Stimulated activated CD4-positive, alpha-beta T cell treated with anti-CD3 and anti-CD28 coated beads, Interleukin-15, amount 100 ng/mL, for 48 hours (primary cell): ENCODE data around the gene PXK.

ENCODE experiments used
- DNase-seq, 2 donors: peaks; one replicate each; pipeline ENCODE4 v3.0.0-alpha.2; 2020; ENCODE audit warnings: low read depth in 2 of 2

The PXK gene

GRCh38 chr3:58347984-58348383 is 15.3 kb downstream of the PXK start:
- no peak for DNase-seq

GRCh38 chr3:58349792-58350626 is 17.3 kb downstream of the PXK start:
- no peak for DNase-seq

GRCh38 chr3:58350627-58351013 is 17.9 kb downstream of the PXK start:
- no peak for DNase-seq

GRCh38 chr3:58351920-58352319 is 19.2 kb downstream of the PXK start:
- no peak for DNase-seq

- no peak for DNase-seq
Observed at GRCh38 chr3:58352626-58353025, 19.9 kb downstream of the PXK start.

GRCh38 chr3:58353722-58354553 is 21.2 kb downstream of the PXK start:
- DNase-seq: no peak

- DNase-seq: no peak
Observed at GRCh38 chr3:58355179-58355578, 22.5 kb downstream of the PXK start.

- no peak for DNase-seq
Observed at GRCh38 chr3:58356054-58356453, 23.4 kb downstream of the PXK start.

- DNase-seq: no peak
Observed at GRCh38 chr3:58357402-58357801, 24.7 kb downstream of the PXK start.

GRCh38 chr3:58358092-58358491 is 25.4 kb downstream of the PXK start:
- DNase-seq: no peak

GRCh38 chr3:58358808-58359207 is 26.1 kb downstream of the PXK start:
- DNase-seq: no peak

- DNase-seq: no peak
Observed at GRCh38 chr3:58359621-58360020, 26.9 kb downstream of the PXK start.

- no peak for DNase-seq
Observed at GRCh38 chr3:58361866-58362265, 29.2 kb downstream of the PXK start.

- no peak for DNase-seq
Observed at GRCh38 chr3:58366699-58367098, 34.0 kb downstream of the PXK start.

GRCh38 chr3:58369038-58369437 is 36.3 kb downstream of the PXK start:
- DNase-seq: no peak

GRCh38 chr3:58369876-58370275 is 37.2 kb downstream of the PXK start:
- DNase-seq: no peak

GRCh38 chr3:58370407-58370806 is 37.7 kb downstream of the PXK start:
- no peak for DNase-seq

- no peak for DNase-seq
Observed at GRCh38 chr3:58371754-58372153, 39.1 kb downstream of the PXK start.

GRCh38 chr3:58375254-58375653 is 42.6 kb downstream of the PXK start:
- DNase-seq: no peak

- DNase-seq: no peak
Observed at GRCh38 chr3:58377168-58377567, 44.5 kb downstream of the PXK start.

- no peak for DNase-seq
Observed at GRCh38 chr3:58377750-58378149, 45.1 kb downstream of the PXK start.

GRCh38 chr3:58379351-58380073 is 46.8 kb downstream of the PXK start:
- DNase-seq: no peak
